HEK293 (cell line): ENCODE measurements around the gene KANSL2.

Source experiments
- GFI1B ChIP-seq: fragments of 450-650 bp; formaldehyde crosslinking; IDR thresholded peaks from 2 replicates; pipeline ENCODE4 v1.5.1; 2016; ENCODE audit warnings: missing biosample characterization, missing genetic modification characterization
- HOXD13 ChIP-seq: sonication (generic); formaldehyde crosslinking; IDR thresholded peaks from 2 replicates; pipeline ENCODE4 v1.8.0; 2022; ENCODE audit warnings: missing genetic modification reagents, borderline replicate concordance
- KLF9 ChIP-seq: fragments of 450-650 bp; formaldehyde crosslinking; IDR thresholded peaks from 2 replicates; pipeline ENCODE4 v1.5.1; 2016; ENCODE audit warnings: missing biosample characterization, missing genetic modification characterization, low read depth
- RBAK ChIP-seq: fragments of 450-650 bp; formaldehyde crosslinking; IDR thresholded peaks from 2 replicates; pipeline ENCODE4 v1.5.1; 2016; ENCODE audit warnings: missing biosample characterization, missing genetic modification characterization
- REPIN1 ChIP-seq: fragments of 450-650 bp; formaldehyde crosslinking; IDR thresholded peaks from 2 replicates; pipeline ENCODE4 v1.5.1; 2017; ENCODE audit warnings: missing biosample characterization, missing genetic modification characterization, low read depth
- REST ChIP-seq: fragments of 450-650 bp; formaldehyde crosslinking; IDR thresholded peaks from 2 replicates; pipeline ENCODE4 v1.5.1; 2016; ENCODE audit warnings: missing biosample characterization, missing genetic modification characterization
- TRIM28 ChIP-seq: IDR thresholded peaks from 2 replicates; pipeline ENCODE4 v1.6.1; 2011; ENCODE audit warnings: low read length, control low read depth, borderline replicate concordance
- ZBTB21 ChIP-seq: fragments of 450-650 bp; formaldehyde crosslinking; IDR thresholded peaks from 2 replicates; pipeline ENCODE4 v1.5.1; 2017; ENCODE audit warnings: missing biosample characterization, missing genetic modification characterization
- ZBTB8A ChIP-seq: fragments of 450-650 bp; formaldehyde crosslinking; IDR thresholded peaks from 2 replicates; pipeline ENCODE4 v1.5.1; 2016; ENCODE audit warnings: missing biosample characterization, missing genetic modification characterization
- ZNF112 ChIP-seq: fragments of 450-650 bp; formaldehyde crosslinking; IDR thresholded peaks from 2 replicates; pipeline ENCODE4 v1.5.0; 2017; ENCODE audit warnings: missing biosample characterization, missing genetic modification characterization
- ZNF138 ChIP-seq: fragments of 450-650 bp; formaldehyde crosslinking; IDR thresholded peaks from 2 replicates; pipeline ENCODE4 v1.5.1; 2016; ENCODE audit warnings: missing biosample characterization, missing genetic modification characterization, borderline replicate concordance
- ZNF2 ChIP-seq: fragments of 450-650 bp; formaldehyde crosslinking; IDR thresholded peaks from 2 replicates; pipeline ENCODE4 v1.5.1; 2016; ENCODE audit warnings: missing biosample characterization, missing genetic modification characterization
- ZNF292 ChIP-seq: fragments of 450-650 bp; formaldehyde crosslinking; IDR thresholded peaks from 2 replicates; pipeline ENCODE4 v1.5.1; 2016; ENCODE audit warnings: low read depth, missing biosample characterization, missing genetic modification characterization, borderline replicate concordance
- ZNF311 ChIP-seq: fragments of 450-650 bp; formaldehyde crosslinking; IDR thresholded peaks from 2 replicates; pipeline ENCODE4 v1.5.1; 2017; ENCODE audit warnings: missing biosample characterization, missing genetic modification characterization, borderline replicate concordance
- ZNF394 ChIP-seq: fragments of 450-650 bp; formaldehyde crosslinking; IDR thresholded peaks from 2 replicates; pipeline ENCODE4 v1.5.1; 2016; ENCODE audit warnings: missing biosample characterization, missing genetic modification characterization, mild to moderate bottlenecking, moderate library complexity, borderline replicate concordance
- ZNF404 ChIP-seq: fragments of 450-650 bp; formaldehyde crosslinking; IDR thresholded peaks from 2 replicates; pipeline ENCODE4 v1.5.1; 2017; ENCODE audit warnings: missing biosample characterization, missing genetic modification characterization
- ZNF501 ChIP-seq: fragments of 450-650 bp; formaldehyde crosslinking; IDR thresholded peaks from 2 replicates; pipeline ENCODE4 v1.5.1; 2016; ENCODE audit warnings: missing biosample characterization, missing genetic modification characterization
- ZNF530 ChIP-seq: fragments of 450-650 bp; formaldehyde crosslinking; IDR thresholded peaks from 2 replicates; pipeline ENCODE4 v1.5.1; 2016; ENCODE audit warnings: low read depth, missing biosample characterization, missing genetic modification characterization
- ZNF560 ChIP-seq: fragments of 450-650 bp; formaldehyde crosslinking; IDR thresholded peaks from 2 replicates; pipeline ENCODE4 v1.5.1; 2017; ENCODE audit warnings: missing biosample characterization, missing genetic modification characterization, borderline replicate concordance
- ZNF600 ChIP-seq: fragments of 450-650 bp; formaldehyde crosslinking; IDR thresholded peaks from 2 replicates; pipeline ENCODE4 v1.5.1; 2016; ENCODE audit warnings: missing biosample characterization, missing genetic modification characterization
- ZNF623 ChIP-seq: fragments of 450-650 bp; formaldehyde crosslinking; IDR thresholded peaks from 2 replicates; pipeline ENCODE4 v1.5.1; 2016; ENCODE audit warnings: missing biosample characterization, missing genetic modification characterization
- ZNF629 ChIP-seq: fragments of 450-650 bp; formaldehyde crosslinking; IDR thresholded peaks from 2 replicates; pipeline ENCODE4 v1.5.1; 2017; ENCODE audit warnings: missing biosample characterization, missing genetic modification characterization
- ZNF639 ChIP-seq: fragments of 450-650 bp; formaldehyde crosslinking; IDR thresholded peaks from 2 replicates; pipeline ENCODE4 v1.5.1; 2016; ENCODE audit warnings: missing biosample characterization, missing genetic modification characterization
- ZNF664 ChIP-seq: fragments of 450-650 bp; formaldehyde crosslinking; IDR thresholded peaks from 2 replicates; pipeline ENCODE4 v1.5.1; 2016; ENCODE audit warnings: missing biosample characterization, missing genetic modification characterization
- ZXDB ChIP-seq: fragments of 450-650 bp; formaldehyde crosslinking; IDR thresholded peaks from 2 replicates; pipeline ENCODE4 v1.5.1; 2016; ENCODE audit warnings: missing biosample characterization, missing genetic modification characterization
- TF ChIP-seq, protein P1 (sequence below): fragments of 450-650 bp; formaldehyde crosslinking; IDR thresholded peaks from 2 replicates; pipeline ENCODE4; 2016; ENCODE audit warnings: missing biosample characterization, missing genetic modification characterization
- TF ChIP-seq, protein P2 (sequence below): fragments of 450-650 bp; formaldehyde crosslinking; IDR thresholded peaks from 2 replicates; pipeline ENCODE4 v1.5.1; 2016; ENCODE audit warnings: missing biosample characterization, missing genetic modification characterization, borderline replicate concordance
- TF ChIP-seq, protein P3 (sequence below): fragments of 450-650 bp; formaldehyde crosslinking; conservative IDR thresholded peaks from 2 replicates; pipeline ENCODE4 v1.5.1; 2016; ENCODE audit warnings: low read depth, missing biosample characterization, missing genetic modification characterization

The KANSL2 gene

GRCh38 chr12:48683534-48683933, 1.5 kb upstream of the KANSL2 start (continued):
- TF ChIP-seq ZNF138 (tag by site-specific recombination) (peak; percentile 85; the same call in 1 of the 2 replicates), ZNF664 (tag by site-specific recombination) (peak; percentile 69), ZNF600 (tag by site-specific recombination) (no peak), ZNF2 (tag by site-specific recombination) (no peak), ZNF311 (no peak), ZXDB (tag by site-specific recombination) (peak; percentile 55), ZBTB21 (tag by site-specific recombination) (peak; percentile 76), ZNF292 (tag by site-specific recombination) (0 out of 2 replicates have a peak, but pooled peaks have one; percentile 69), ZNF394 (tag by site-specific recombination) (peak; percentile 97), HOXD13 (CRISPR knock-in tag) (no peak), ZNF112 (tag by site-specific recombination) (no peak), ZNF623 (tag by site-specific recombination) (peak; percentile 83), GFI1B (0 out of 2 replicates have a peak, but pooled peaks have one; percentile 55), ZBTB8A (tag by site-specific recombination) (peak; percentile 82), ZNF629 (tag by site-specific recombination) (peak; percentile 63), REST (peak; percentile 80), ZNF639 (tag by site-specific recombination) (peak; percentile 64; the same call in 1 of the 2 replicates), TRIM28 (no peak), REPIN1 (tag by site-specific recombination) (no peak), ZNF530 (tag by site-specific recombination) (peak; percentile 23; the same call in 1 of the 2 replicates), RBAK (peak; percentile 63; the same call in 1 of the 2 replicates), ZNF560 (tag by site-specific recombination) (peak; percentile 87; the same call in 1 of the 2 replicates), ZNF501 (peak; percentile 82; the same call in 1 of the 2 replicates), KLF9 (no peak), ZNF404 (0 out of 2 replicates have a peak, but pooled peaks have one; percentile 68)
- TF ChIP-seq, protein P1, sequence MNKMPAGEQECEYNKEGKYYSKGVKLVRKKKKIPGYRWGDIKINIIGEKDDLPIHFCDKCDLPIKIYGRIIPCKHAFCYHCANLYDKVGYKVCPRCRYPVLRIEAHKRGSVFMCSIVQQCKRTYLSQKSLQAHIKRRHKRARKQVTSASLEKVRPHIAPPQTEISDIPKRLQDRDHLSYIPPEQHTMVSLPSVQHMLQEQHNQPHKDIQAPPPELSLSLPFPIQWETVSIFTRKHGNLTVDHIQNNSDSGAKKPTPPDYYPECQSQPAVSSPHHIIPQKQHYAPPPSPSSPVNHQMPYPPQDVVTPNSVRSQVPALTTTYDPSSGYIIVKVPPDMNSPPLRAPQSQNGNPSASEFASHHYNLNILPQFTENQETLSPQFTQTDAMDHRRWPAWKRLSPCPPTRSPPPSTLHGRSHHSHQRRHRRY, result no peak
- TF ChIP-seq, protein P2, sequence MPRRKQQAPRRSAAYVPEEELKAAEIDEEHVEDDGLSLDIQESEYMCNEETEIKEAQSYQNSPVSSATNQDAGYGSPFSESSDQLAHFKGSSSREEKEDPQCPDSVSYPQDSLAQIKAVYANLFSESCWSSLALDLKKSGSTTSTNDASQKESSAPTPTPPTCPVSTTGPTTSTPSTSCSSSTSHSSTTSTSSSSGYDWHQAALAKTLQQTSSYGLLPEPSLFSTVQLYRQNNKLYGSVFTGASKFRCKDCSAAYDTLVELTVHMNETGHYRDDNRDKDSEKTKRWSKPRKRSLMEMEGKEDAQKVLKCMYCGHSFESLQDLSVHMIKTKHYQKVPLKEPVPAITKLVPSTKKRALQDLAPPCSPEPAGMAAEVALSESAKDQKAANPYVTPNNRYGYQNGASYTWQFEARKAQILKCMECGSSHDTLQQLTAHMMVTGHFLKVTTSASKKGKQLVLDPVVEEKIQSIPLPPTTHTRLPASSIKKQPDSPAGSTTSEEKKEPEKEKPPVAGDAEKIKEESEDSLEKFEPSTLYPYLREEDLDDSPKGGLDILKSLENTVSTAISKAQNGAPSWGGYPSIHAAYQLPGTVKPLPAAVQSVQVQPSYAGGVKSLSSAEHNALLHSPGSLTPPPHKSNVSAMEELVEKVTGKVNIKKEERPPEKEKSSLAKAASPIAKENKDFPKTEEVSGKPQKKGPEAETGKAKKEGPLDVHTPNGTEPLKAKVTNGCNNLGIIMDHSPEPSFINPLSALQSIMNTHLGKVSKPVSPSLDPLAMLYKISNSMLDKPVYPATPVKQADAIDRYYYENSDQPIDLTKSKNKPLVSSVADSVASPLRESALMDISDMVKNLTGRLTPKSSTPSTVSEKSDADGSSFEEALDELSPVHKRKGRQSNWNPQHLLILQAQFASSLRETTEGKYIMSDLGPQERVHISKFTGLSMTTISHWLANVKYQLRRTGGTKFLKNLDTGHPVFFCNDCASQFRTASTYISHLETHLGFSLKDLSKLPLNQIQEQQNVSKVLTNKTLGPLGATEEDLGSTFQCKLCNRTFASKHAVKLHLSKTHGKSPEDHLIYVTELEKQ (tag by site-specific recombination), result no peak; the same call in 1 of the 2 replicates
- TF ChIP-seq, protein P3, sequence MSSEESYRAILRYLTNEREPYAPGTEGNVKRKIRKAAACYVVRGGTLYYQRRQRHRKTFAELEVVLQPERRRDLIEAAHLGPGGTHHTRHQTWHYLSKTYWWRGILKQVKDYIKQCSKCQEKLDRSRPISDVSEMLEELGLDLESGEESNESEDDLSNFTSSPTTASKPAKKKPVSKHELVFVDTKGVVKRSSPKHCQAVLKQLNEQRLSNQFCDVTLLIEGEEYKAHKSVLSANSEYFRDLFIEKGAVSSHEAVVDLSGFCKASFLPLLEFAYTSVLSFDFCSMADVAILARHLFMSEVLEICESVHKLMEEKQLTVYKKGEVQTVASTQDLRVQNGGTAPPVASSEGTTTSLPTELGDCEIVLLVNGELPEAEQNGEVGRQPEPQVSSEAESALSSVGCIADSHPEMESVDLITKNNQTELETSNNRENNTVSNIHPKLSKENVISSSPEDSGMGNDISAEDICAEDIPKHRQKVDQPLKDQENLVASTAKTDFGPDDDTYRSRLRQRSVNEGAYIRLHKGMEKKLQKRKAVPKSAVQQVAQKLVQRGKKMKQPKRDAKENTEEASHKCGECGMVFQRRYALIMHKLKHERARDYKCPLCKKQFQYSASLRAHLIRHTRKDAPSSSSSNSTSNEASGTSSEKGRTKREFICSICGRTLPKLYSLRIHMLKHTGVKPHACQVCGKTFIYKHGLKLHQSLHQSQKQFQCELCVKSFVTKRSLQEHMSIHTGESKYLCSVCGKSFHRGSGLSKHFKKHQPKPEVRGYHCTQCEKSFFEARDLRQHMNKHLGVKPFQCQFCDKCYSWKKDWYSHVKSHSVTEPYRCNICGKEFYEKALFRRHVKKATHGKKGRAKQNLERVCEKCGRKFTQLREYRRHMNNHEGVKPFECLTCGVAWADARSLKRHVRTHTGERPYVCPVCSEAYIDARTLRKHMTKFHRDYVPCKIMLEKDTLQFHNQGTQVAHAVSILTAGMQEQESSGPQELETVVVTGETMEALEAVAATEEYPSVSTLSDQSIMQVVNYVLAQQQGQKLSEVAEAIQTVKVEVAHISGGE (tag by site-specific recombination), result peak; percentile 85
